MV-4-11 (cell line): ENCODE measurements around the gene PXYLP1.
A peak's percentile ranks its signal among the peaks of the same experiment; 100 is the strongest.
"Not testable (repeated sequence)": the region's sequence is repeated elsewhere in the genome, so short reads cannot be mapped to it uniquely, and the experiment has no call there.

Experiments
- DNase-seq: peaks from one replicate; lab custom pipeline; 2025; lab: John Stamatoyannopoulos, UW

PXYLP1 gene, protein sequence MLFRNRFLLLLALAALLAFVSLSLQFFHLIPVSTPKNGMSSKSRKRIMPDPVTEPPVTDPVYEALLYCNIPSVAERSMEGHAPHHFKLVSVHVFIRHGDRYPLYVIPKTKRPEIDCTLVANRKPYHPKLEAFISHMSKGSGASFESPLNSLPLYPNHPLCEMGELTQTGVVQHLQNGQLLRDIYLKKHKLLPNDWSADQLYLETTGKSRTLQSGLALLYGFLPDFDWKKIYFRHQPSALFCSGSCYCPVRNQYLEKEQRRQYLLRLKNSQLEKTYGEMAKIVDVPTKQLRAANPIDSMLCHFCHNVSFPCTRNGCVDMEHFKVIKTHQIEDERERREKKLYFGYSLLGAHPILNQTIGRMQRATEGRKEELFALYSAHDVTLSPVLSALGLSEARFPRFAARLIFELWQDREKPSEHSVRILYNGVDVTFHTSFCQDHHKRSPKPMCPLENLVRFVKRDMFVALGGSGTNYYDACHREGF

GRCh38 chr3:141231101-141231951 lies at the start of gene PXYLP1:
Gene PXYLP1, plus strand, starts transcription at chr3:141231825. Its CDS starts 28,351 bp downstream, at chr3:141260176.
- peak; percentile 66 for DNase-seq

- no peak for DNase-seq
Measured at GRCh38 chr3:141183606-141184005, 48.0 kb upstream of the PXYLP1 start.

GRCh38 chr3:141184430-141184829 lies 47.2 kb upstream of the PXYLP1 start:
- DNase-seq: no peak

- DNase-seq: no peak
Measured at GRCh38 chr3:141191097-141191749, 40.4 kb upstream of the PXYLP1 start.

DNA sequence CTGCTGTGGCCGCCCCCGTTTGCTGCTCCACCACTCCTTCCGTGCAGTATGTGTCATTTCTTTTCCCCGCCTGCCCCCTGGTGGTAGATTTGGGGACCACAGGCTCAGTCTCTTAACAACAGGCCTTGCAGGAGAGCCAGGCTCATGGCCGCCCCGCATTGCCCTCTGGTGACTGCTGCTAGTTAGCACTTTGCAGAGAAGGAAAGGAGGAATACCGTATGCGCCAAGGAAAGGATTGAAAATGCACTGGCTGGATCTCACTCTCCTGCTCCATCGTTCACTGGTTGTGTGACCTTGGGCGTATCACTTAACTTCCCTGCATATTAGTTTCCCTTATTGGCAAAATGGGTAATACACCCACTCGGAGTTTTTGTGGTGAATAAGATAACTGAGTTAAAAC lies 39.3 kb upstream of the PXYLP1 start:
- DNase-seq: peak; percentile 88

- no peak for DNase-seq
Measured at GRCh38 chr3:141193066-141193830, 38.4 kb upstream of the PXYLP1 start.

- no peak for DNase-seq
Measured at GRCh38 chr3:141201122-141201521, 30.5 kb upstream of the PXYLP1 start.

- no peak for DNase-seq
Measured at GRCh38 chr3:141202682-141203081, 28.9 kb upstream of the PXYLP1 start.

DNA sequence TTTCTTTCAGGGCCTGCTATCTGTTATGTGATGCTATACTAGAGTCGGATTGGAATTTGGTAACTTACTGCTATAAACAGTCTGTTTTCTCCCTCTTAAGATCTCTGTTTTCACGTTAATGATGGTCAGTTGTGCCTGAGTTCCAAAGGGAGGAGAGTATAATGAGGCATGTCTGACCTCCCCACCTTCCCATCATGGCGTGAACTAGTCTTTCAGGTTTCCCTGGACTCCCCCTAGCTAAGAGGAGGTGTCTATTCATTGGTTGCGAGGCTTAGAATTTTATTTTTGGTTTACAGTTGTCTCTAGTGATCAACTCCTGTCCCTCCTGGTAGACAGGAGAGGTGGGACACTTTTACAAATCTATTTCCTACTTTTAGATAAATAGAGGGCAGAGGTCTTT lies 27.8 kb upstream of the PXYLP1 start:
- no peak for DNase-seq

DNA sequence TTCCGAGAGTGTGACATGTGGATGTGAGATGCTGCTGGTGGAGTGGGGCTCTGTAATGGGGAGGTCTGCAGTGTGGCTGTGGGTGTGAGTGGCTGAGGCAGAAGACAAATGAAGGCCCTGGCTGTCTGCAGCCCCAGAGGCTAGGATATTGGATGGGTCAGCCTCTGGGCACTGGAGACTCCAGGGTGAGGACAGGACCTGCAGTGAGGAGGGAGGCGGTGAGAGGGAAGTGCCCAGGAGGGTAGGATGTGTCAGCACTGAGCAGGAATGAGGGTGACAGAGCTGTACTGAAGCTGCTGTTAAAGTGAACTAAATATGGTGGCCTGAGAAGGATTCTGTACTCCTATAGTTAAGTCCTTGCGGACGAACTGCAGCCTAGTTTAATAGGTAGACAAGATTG lies 27.3 kb upstream of the PXYLP1 start:
- no peak for DNase-seq

DNA sequence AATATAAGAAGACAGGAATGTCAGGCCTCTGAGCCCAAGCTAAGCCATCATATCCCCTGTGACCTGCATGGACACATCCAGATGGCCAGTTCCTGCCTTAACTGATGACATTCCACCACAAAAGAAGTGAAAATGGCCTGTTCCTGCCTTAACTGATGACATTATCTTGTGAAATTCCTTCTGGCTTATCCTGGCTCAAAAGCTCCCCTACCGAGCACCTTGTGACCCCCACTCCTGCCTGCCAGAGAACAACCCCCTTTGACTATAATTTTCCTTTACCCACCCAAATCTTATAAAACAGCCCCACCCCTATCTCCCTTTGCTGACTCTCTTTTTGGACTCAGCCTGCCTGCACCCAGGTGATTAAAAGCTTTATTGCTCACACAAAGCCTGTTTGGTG lies 20.3 kb upstream of the PXYLP1 start:
- not testable (repeated sequence) for DNase-seq

DNA sequence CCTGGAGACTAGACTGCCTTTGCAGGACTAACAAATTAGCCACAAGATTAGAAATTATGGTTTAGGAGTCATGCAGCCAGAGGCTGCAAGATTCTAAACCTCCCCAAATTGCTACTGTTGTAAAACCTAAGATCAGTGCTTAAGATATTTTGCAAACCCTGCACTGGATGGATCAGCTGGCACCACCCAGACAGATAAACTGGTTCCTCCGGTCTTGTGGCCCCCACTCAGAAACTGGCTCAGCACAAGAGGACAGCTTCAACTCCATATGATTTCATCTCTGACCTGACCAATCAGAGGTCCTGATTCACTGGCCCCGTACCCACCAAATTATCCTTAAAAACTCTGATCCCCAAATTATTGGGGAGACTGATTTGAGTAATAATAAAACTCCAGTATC lies 19.5 kb upstream of the PXYLP1 start:
- DNase-seq: no peak

GRCh38 chr3:141212555-141212954 lies 19.1 kb upstream of the PXYLP1 start:
- no peak for DNase-seq

DNA sequence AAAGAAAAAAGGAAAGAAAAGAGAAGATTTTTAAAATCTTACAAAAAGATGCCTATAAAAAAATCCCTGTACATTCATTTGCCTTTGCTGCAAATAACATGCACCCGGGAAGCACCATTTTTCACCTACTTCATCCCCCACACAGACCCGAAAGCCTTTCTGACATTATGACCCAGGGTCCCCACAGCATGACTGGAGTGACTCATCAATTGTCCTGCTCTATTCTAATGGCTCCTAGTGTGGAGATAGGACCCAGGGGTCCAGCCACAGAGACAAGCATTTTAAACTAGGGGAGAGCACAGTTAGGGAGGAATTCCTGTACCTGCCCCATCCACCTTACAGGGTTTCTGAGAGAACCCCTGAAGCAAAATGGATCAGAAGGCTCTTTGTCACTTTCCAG lies 14.7 kb upstream of the PXYLP1 start:
- DNase-seq: no peak

DNA sequence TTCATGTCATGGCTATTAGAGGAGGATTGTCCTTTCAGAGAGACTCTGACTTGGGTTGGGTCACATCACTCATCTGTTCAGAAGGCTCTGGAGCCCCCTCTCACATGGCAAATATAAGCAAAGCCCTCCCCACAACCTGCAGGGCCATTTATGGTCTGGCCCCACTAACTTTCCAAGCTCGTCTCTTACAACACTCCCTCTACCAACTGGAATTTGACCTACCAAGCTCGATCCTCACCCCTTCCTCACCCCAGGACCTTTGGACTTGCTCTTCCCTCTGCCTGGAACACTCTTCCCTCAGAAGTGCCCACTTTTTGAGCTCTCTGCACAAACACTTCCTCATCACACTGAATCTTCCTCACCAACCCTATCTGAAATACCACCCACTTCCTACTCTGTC lies 14.2 kb upstream of the PXYLP1 start:
- no peak for DNase-seq

DNA sequence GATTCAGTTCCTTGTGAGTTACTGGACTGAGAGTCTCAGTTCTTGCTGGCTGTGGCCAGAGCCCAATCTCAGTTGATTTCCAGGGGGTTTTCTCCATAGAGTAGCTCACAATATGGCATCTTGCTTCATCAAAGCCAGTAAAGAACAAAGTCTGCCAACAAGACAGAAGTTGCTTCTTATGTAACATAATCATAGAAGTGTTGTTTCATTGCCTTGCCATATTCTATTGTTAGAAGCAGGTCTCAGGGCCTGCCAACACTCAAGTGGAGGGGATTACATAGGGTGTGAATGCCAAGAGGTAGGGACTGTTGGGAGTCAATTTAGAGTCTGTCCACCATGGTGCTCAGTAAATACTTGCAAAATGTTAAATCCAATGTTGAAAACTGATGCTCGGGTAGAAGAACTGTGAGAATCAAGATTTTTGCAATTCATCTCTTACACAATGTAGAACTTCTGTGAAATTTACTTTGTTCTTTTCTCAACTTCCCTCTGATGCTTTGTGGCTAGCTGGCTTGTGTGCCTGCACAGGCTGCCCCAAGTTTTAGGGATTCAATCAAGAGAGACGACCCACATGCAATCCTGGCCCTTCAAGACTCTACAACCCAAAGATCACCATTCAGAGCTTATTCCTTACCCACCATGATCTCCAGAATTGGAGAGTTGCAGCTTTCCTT lies 13.3 kb upstream of the PXYLP1 start:
- DNase-seq: no peak

DNA sequence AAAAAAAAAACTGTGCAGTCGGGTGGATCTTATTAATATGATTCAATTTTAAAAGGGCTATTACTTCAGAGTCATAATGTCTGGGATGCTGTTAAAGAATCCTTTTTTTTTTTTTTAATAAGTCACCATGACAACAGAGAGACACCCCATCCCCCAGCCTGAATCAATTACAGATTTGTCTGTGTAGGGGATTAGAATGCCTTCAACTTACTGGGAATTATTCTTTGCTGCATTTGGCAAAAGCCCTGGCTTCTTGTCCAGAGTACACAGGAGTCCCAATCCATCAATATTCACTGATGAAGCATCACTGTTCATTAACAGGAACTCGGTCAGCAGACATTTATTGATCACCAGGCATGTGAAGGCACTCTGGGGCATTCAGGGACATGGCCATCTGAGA lies 12.7 kb upstream of the PXYLP1 start:
- DNase-seq: no peak

- no peak for DNase-seq
Measured at GRCh38 chr3:141223673-141224166, 7.9 kb upstream of the PXYLP1 start.

GRCh38 chr3:141225939-141226338 lies 5.7 kb upstream of the PXYLP1 start:
- DNase-seq: no peak

DNA sequence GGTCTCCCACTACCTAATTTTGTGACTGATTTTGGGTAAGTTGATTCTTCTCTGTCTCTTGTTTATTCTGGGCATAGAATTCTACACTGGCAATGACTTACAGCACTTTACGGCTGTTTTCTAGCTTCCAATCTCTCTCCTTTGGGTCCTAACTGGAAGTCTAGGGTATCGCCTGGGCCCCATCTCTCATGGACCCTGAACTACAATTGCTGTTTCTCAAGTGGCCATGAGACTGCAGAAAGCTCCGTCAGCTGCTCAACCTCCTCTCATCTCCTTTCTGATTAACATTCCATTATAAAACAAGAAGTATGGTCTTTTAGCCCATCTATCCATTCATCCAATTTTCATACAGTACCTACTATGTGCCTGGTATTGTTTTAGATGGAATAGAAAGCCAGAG lies 4.4 kb upstream of the PXYLP1 start:
- no peak for DNase-seq

DNA sequence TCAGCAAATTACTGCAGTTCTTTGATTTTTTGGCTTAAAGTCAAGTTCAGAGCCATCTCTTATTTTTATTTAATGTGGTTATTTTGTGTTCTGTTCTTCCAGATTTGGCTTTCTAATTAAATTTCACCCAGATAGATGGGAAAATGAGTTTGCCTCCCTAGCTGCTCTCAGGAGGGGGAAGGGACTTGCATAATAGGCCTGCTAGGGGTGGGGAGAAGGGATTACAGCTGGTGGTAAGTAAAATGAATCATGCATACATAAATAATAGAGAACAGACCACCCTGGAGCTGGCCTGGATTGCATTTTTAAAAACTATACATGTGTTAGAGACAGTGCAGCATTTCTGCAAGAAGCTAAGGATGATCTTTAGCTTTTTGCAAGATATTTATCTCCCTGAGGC lies 3.9 kb upstream of the PXYLP1 start:
- DNase-seq: no peak
